Activated effector memory CD4-positive, alpha-beta T cell treated with anti-CD3 and anti-CD28 coated beads, Interleukin-2, amount 50 U/mL, for 16 hours (primary cell): ENCODE results near the gene ITGB5.

Experiments
- DNase-seq: peaks from one replicate; pipeline ENCODE4 v3.0.0-alpha.2; 2020

Gene ITGB5

GRCh38 chr3:124858275-124858674 lies 28.9 kb downstream of the ITGB5 start:
- no peak for DNase-seq

GRCh38 chr3:124856677-124857076 lies 30.5 kb downstream of the ITGB5 start:
- no peak for DNase-seq

GRCh38 chr3:124854009-124854408 lies 33.2 kb downstream of the ITGB5 start:
- DNase-seq = no peak

- DNase-seq = no peak
Observed at GRCh38 chr3:124853446-124853845, 33.7 kb downstream of the ITGB5 start.

- no peak for DNase-seq
Observed at GRCh38 chr3:124851905-124852304, 35.3 kb downstream of the ITGB5 start.

GRCh38 chr3:124851136-124851535 lies 36.0 kb downstream of the ITGB5 start:
- no peak for DNase-seq

GRCh38 chr3:124850633-124851032 lies 36.5 kb downstream of the ITGB5 start:
- no peak for DNase-seq

- DNase-seq = no peak
Observed at GRCh38 chr3:124850212-124850611, 37.0 kb downstream of the ITGB5 start.

- DNase-seq = no peak
Observed at GRCh38 chr3:124848300-124848699, 38.9 kb downstream of the ITGB5 start.

GRCh38 chr3:124847863-124848262 lies 39.3 kb downstream of the ITGB5 start:
- no peak for DNase-seq

GRCh38 chr3:124847051-124847450 lies 40.1 kb downstream of the ITGB5 start:
- no peak for DNase-seq

- no peak for DNase-seq
Observed at GRCh38 chr3:124846189-124846588, 41.0 kb downstream of the ITGB5 start.

GRCh38 chr3:124845406-124845805 lies 41.8 kb downstream of the ITGB5 start:
- DNase-seq = no peak

GRCh38 chr3:124843506-124844177 lies 43.5 kb downstream of the ITGB5 start:
- no peak for DNase-seq

GRCh38 chr3:124843047-124843446 lies 44.1 kb downstream of the ITGB5 start:
- no peak for DNase-seq

GRCh38 chr3:124841517-124841916 lies 45.6 kb downstream of the ITGB5 start:
- DNase-seq = no peak

GRCh38 chr3:124840331-124840730 lies 46.8 kb downstream of the ITGB5 start:
- DNase-seq = no peak

- no peak for DNase-seq
Observed at GRCh38 chr3:124839896-124840295, 47.3 kb downstream of the ITGB5 start.

GRCh38 chr3:124838963-124839362 lies 48.2 kb downstream of the ITGB5 start:
- no peak for DNase-seq

- no peak for DNase-seq
Observed at GRCh38 chr3:124837730-124838186, 49.4 kb downstream of the ITGB5 start.

GRCh38 chr3:124837065-124837464 lies 50.1 kb downstream of the ITGB5 start:
- DNase-seq = no peak

GRCh38 chr3:124836448-124836847 lies 50.7 kb downstream of the ITGB5 start:
- DNase-seq = no peak

GRCh38 chr3:124834723-124835718 lies 52.1 kb downstream of the ITGB5 start:
- peak; percentile 77 for DNase-seq
